ENCODE results near the gene SIGLEC6. TPM values are rescaled to one million over a fixed set of nuclear protein-coding genes. Genes with fewer than 3 reads are reported as not detected.

SIGLEC6 gene
- total and polyA plus RNA-seq, 2 experiments from 2014 or later: not detected

DNA sequence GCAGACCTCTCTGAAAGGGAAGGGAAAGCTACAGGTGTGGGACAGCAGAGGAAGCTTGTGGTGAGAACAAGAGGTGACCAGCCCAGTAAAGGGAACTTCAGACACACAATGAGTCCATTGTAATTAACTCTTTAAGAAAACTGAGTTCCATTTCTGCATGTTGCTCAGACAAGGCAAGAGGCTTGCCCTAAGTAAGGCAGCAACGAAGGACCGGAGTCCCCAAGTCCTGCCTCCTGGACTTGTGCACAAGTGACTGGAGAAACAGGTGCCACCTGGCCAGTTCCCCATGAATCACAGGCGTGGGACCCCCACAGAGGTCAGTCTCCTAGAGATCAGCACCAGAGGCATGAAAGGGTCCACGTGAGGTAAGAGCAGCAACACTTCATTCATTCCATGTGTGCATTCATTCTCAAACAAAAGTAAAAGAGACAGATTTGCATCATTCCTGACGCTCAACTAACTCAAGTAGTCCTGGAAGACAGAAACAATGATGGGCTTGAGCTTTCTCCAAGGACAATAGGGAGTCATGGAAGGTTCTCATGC lies 14.7 kb upstream of the SIGLEC6 start:
- no peak overlapping the region for H2AFZ ChIP-seq
- no peaks in the 10 kb centered on the region for H3K4me1 ChIP-seq (ENCODE audit: insufficient read depth)
- no peaks in the 10 kb centered on the region for H3K79me2 ChIP-seq
- H3K4me2 ChIP-seq: no peak overlapping the region
- WGBS (ENCODE audit: low lambda C conversion rate, missing lambda C conversion rate): 48% methylated on average over 5 of the region's 5 CpGs
- TF ChIP-seq CTCF (IDR thresholded peaks at IDR 0.05; ENCODE audit: poor library complexity): no peak
- TF ChIP-seq EZH2 (IDR thresholded peaks at IDR 0.05; ENCODE audit: borderline replicate concordance): no peak
- no peak for TF ChIP-seq EZH2phosphoT487 (IDR thresholded peaks at IDR 0.05; ENCODE audit: low read depth, severe bottlenecking, unreplicated experiment)
- H3K9me2 ChIP-seq (replicated peaks; ENCODE audit: insufficient read depth): no peaks in the 10 kb centered on the region
- no peak for DNase-seq (ENCODE audit: low spot score)
- no peak overlapping the region for H3K27ac ChIP-seq
- no peaks in the 10 kb centered on the region for H3K9me3 ChIP-seq (ENCODE audit: low read depth)
- H4K20me1 ChIP-seq (ENCODE audit: insufficient read depth, poor library complexity, severe bottlenecking): no peaks in the 10 kb centered on the region
- no peaks in the 10 kb centered on the region for H3K36me3 ChIP-seq (replicated peaks; ENCODE audit: insufficient read depth, low read depth)
- no peak overlapping the region for H3K4me3 ChIP-seq
- H3K27me3 ChIP-seq: no peaks in the 10 kb centered on the region

GRCh38 chr19:51544038-51544437 lies 12.6 kb upstream of the SIGLEC6 start:
- no peaks in the 10 kb centered on the region for H3K4me1 ChIP-seq (ENCODE audit: insufficient read depth)
- H3K79me2 ChIP-seq: no peaks in the 10 kb centered on the region
- H3K4me3 ChIP-seq: no peak overlapping the region
- no peaks in the 10 kb centered on the region for H4K20me1 ChIP-seq (ENCODE audit: insufficient read depth, poor library complexity, severe bottlenecking)
- H3K36me3 ChIP-seq (replicated peaks; ENCODE audit: insufficient read depth, low read depth): no peaks in the 10 kb centered on the region
- H3K27ac ChIP-seq: no peak overlapping the region
- no peaks in the 10 kb centered on the region for H3K9me3 ChIP-seq (ENCODE audit: low read depth)
- 69% methylated on average over 6 of the region's 6 CpGs for WGBS (ENCODE audit: low lambda C conversion rate, missing lambda C conversion rate)
- H3K27me3 ChIP-seq: no peaks in the 10 kb centered on the region
- no peak overlapping the region for H2AFZ ChIP-seq
- DNase-seq (ENCODE audit: low spot score): no peak
- no peaks in the 10 kb centered on the region for H3K9me2 ChIP-seq (replicated peaks; ENCODE audit: insufficient read depth)
- no peak overlapping the region for H3K4me2 ChIP-seq
- no peak for TF ChIP-seq EZH2 (IDR thresholded peaks at IDR 0.05; ENCODE audit: borderline replicate concordance)
- no peak for TF ChIP-seq CTCF (IDR thresholded peaks at IDR 0.05; ENCODE audit: poor library complexity)
- no peak for TF ChIP-seq EZH2phosphoT487 (IDR thresholded peaks at IDR 0.05; ENCODE audit: low read depth, severe bottlenecking, unreplicated experiment)

- H3K79me2 ChIP-seq: no peaks in the 10 kb centered on the region
- no peaks in the 10 kb centered on the region for H3K9me3 ChIP-seq (ENCODE audit: low read depth)
- no peak overlapping the region for H2AFZ ChIP-seq
- H3K27ac ChIP-seq: no peak overlapping the region
- H3K27me3 ChIP-seq: no peaks in the 10 kb centered on the region
- WGBS (ENCODE audit: low lambda C conversion rate, missing lambda C conversion rate): 81% methylated on average over 5 of the region's 5 CpGs
- H3K9me2 ChIP-seq (replicated peaks; ENCODE audit: insufficient read depth): no peaks in the 10 kb centered on the region
- H3K4me3 ChIP-seq: no peak overlapping the region
- no peak overlapping the region for H3K4me2 ChIP-seq
- H4K20me1 ChIP-seq (ENCODE audit: insufficient read depth, poor library complexity, severe bottlenecking): no peaks in the 10 kb centered on the region
- no peaks in the 10 kb centered on the region for H3K4me1 ChIP-seq (ENCODE audit: insufficient read depth)
- no peaks in the 10 kb centered on the region for H3K36me3 ChIP-seq (replicated peaks; ENCODE audit: insufficient read depth, low read depth)
- no peak for DNase-seq (ENCODE audit: low spot score)
- TF ChIP-seq EZH2phosphoT487 (IDR thresholded peaks at IDR 0.05; ENCODE audit: low read depth, severe bottlenecking, unreplicated experiment) (no peak), EZH2 (IDR thresholded peaks at IDR 0.05; ENCODE audit: borderline replicate concordance) (no peak), CTCF (IDR thresholded peaks at IDR 0.05; ENCODE audit: poor library complexity) (no peak)
Measured at GRCh38 chr19:51542699-51543098, 11.2 kb upstream of the SIGLEC6 start.
